Measurements from ENCODE around the gene ANTXR2.

- TF ChIP-seq CTCF (IDR thresholded peaks at IDR 0.05; ENCODE audit: extremely low read depth in 1 of 2, insufficient read depth in 1 of 2, low read depth in 1 of 2, low read length in 2 of 2) (no peak), EZH2 (IDR thresholded peaks at IDR 0.05; ENCODE audit: borderline replicate concordance, low read depth, low read length, severe bottlenecking) (no peak), POLR2A (IDR thresholded peaks at IDR 0.05; ENCODE audit: low read depth, low read length) (no peak), MAX (IDR thresholded peaks at IDR 0.05; ENCODE audit: insufficient read depth, insufficient read length) (no peak), POLR2AphosphoS5 (IDR thresholded peaks at IDR 0.05; ENCODE audit: insufficient read depth, low read depth, low read length) (no peak), GATA2 (IDR thresholded peaks at IDR 0.05; ENCODE audit: insufficient read depth, insufficient read length, low read depth, low read length) (no peak), MYC (IDR thresholded peaks at IDR 0.05; ENCODE audit: low read depth, low read length) (no peak), JUN (IDR thresholded peaks at IDR 0.05; ENCODE audit: borderline replicate concordance, insufficient read depth, insufficient read length, low read depth) (no peak)
Measured at GRCh38 chr4:80005863-80006262, 67.2 kb downstream of the ANTXR2 start.

All from endothelial cell of umbilical vein (primary cell).